K562 (cell line): ENCODE results near the gene LMOD1. TPM values are rescaled to one million over a fixed set of nuclear protein-coding genes. Genes with fewer than 3 reads are reported as not detected.

Source experiments
- BCOR ChIP-seq: fragments of 450-650 bp; IDR thresholded peaks from 2 replicates; pipeline ENCODE4 v1.6.1; 2016
- CXXC5 ChIP-seq: fragments of 250-450 bp; sonication (Bioruptor Pico); IDR thresholded peaks from 2 replicates; pipeline ENCODE4 v1.8.0; 2022; ENCODE audit warnings: inconsistent platforms, mild to moderate bottlenecking, moderate library complexity
- E2F3 ChIP-seq: fragments of 250-450 bp; sonication (Bioruptor Pico); IDR thresholded peaks from 2 replicates; pipeline ENCODE4 v1.4.0; 2020; ENCODE audit warnings: mild to moderate bottlenecking
- EP300 ChIP-seq: IDR thresholded peaks from 2 replicates; pipeline ENCODE4 v1.6.1; 2012; ENCODE audit warnings: low read length, improper control_type of control experiment
- ETV1 ChIP-seq: fragments of 450-650 bp; conservative IDR thresholded peaks from 2 replicates; pipeline ENCODE4 v1.6.1; 2016; ENCODE audit warnings: missing genetic modification characterization, control low read depth, low read depth, missing compliant biosample characterization
- GATA2 ChIP-seq: sonication (generic); formaldehyde crosslinking; IDR thresholded peaks from 2 replicates; pipeline ENCODE4 v1.4.0; 2020; ENCODE audit warnings: mild to moderate bottlenecking, missing genetic modification reagents
- JUN ChIP-seq, 2 experiments: sonication (generic) in 1 of 2; formaldehyde crosslinking in 1 of 2; IDR thresholded peaks; 2 replicates each; pipeline versions ENCODE4 v1.6.1 to v1.8.0; 2012 to 2022; ENCODE audit warnings: borderline replicate concordance in 2 of 2, mild to moderate bottlenecking in 2 of 2, improper control_type of control experiment in 1 of 2, low read depth in 1 of 2, low read length in 1 of 2, missing genetic modification reagents in 1 of 2
- KDM4B ChIP-seq, 2 experiments: fragments of 450-650 bp in 1 of 2; sonication (generic) in 1 of 2; IDR thresholded peaks; 2 replicates each; pipeline ENCODE4 v1.6.1; 2016 to 2017; ENCODE audit warnings: borderline replicate concordance in 2 of 2, antibody characterized with exemption in 1 of 2, low read depth in 1 of 2, mild to moderate bottlenecking in 1 of 2
- KLF13 ChIP-seq: fragments of 450-650 bp; IDR thresholded peaks from 2 replicates; pipeline ENCODE4 v1.6.1; 2016; ENCODE audit warnings: missing genetic modification characterization, low read depth, mild to moderate bottlenecking, missing compliant biosample characterization, moderate library complexity, borderline replicate concordance
- NR4A1 ChIP-seq, 2 experiments: fragments of 250-450 bp in 1 of 2; fragments of 450-650 bp in 1 of 2; sonication (Bioruptor Pico) in 1 of 2; IDR thresholded peaks; 2 replicates each; pipeline versions ENCODE4 v1.4.0 to v1.6.1; 2016 to 2020; ENCODE audit warnings: mild to moderate bottlenecking in 2 of 2, missing compliant biosample characterization in 1 of 2, missing genetic modification characterization in 1 of 2, moderate library complexity in 1 of 2
- RBFOX2 ChIP-seq: fragments of 200-400 bp; formaldehyde crosslinking; IDR thresholded peaks from 2 replicates; pipeline ENCODE4 v1.6.1; 2017; ENCODE audit warnings: low read depth, mild to moderate bottlenecking, low read length, moderate library complexity
- RBM25 ChIP-seq: fragments of 200-400 bp; formaldehyde crosslinking; IDR thresholded peaks from 2 replicates; pipeline ENCODE4 v1.6.1; 2018; ENCODE audit warnings: low read length, low read depth, moderate library complexity; ENCODE audit not compliant: severe bottlenecking
- SRF ChIP-seq, 2 experiments: fragments of 250-450, 450-650 bp in 1 of 2; sonication (Bioruptor Pico) in 1 of 2; sonication (generic) in 1 of 2; formaldehyde crosslinking; IDR thresholded peaks; 2 replicates each; pipeline versions ENCODE4 v1.5.0 to v1.5.1; 2020 to 2022; ENCODE audit warnings: mild to moderate bottlenecking in 1 of 2, missing genetic modification reagents in 1 of 2
- TBL1XR1 ChIP-seq, 2 experiments: IDR thresholded peaks; 2 replicates each; pipeline ENCODE4 v1.6.1; 2012; ENCODE audit warnings: improper control_type of control experiment in 2 of 2, low read length in 2 of 2, mild to moderate bottlenecking in 1 of 2
- ZHX1 ChIP-seq: fragments of 150-350 bp; conservative IDR thresholded peaks from 2 replicates; pipeline ENCODE4 v1.6.1; 2014; ENCODE audit warnings: low read length
- ZMIZ1 ChIP-seq, 2 experiments: fragments of 150-350 bp in 1 of 2; IDR thresholded peaks; 2 replicates each; pipeline ENCODE4 v1.6.1; 2012 to 2016; ENCODE audit warnings: low read depth in 2 of 2, low read length in 2 of 2, mild to moderate bottlenecking in 1 of 2, moderate library complexity in 1 of 2
- polyA plus RNA-seq, 8 experiments: library from polyadenylated mRNA; depleted of rRNA in 4 of 8; stranded (reverse) in 5 of 8; unstranded in 3 of 8; fragments of >200 nt; fragmentation: Nextera tagmentation in 2 of 8; fragmentation: Illumina TruSeq in 1 of 8; extraction: Ambion mirVana in 2 of 8; extraction: Trizol in 1 of 8; gene quantifications; 2 replicates each; pipeline versions ENCODE4 v1.2.1 to v1.2.3, GENCODE V29; 2011 to 2014; ENCODE audit warnings: inconsistent platforms in 1 of 8, missing spikeins in 1 of 8
- total RNA-seq, 7 experiments: library from RNA; depleted of rRNA in 6 of 7; stranded (reverse); fragments of >200 nt in 6 of 7; fragmentation: Illumina TruSeq in 2 of 7; extraction: Trizol in 2 of 7; gene quantifications; 2 replicates each; pipeline versions ENCODE4 v1.2.1 to v1.2.3, GENCODE V29; 2011 to 2021; ENCODE audit warnings: low replicate concordance in 1 of 7
- TF ChIP-seq, protein P1 (sequence below): fragments of 250-450 bp; sonication (Bioruptor Pico); IDR thresholded peaks from 2 replicates; pipeline ENCODE4 v1.4.0; 2020; ENCODE audit warnings: borderline replicate concordance

The LMOD1 gene
- total and polyA plus RNA-seq, 9 of the 15 experiments (the other 6 are each of a cell fraction or from before 2014, with no cell fraction given), result 0.03 to 0.54 (median 0.38) TPM; not detected in 1

DNA sequence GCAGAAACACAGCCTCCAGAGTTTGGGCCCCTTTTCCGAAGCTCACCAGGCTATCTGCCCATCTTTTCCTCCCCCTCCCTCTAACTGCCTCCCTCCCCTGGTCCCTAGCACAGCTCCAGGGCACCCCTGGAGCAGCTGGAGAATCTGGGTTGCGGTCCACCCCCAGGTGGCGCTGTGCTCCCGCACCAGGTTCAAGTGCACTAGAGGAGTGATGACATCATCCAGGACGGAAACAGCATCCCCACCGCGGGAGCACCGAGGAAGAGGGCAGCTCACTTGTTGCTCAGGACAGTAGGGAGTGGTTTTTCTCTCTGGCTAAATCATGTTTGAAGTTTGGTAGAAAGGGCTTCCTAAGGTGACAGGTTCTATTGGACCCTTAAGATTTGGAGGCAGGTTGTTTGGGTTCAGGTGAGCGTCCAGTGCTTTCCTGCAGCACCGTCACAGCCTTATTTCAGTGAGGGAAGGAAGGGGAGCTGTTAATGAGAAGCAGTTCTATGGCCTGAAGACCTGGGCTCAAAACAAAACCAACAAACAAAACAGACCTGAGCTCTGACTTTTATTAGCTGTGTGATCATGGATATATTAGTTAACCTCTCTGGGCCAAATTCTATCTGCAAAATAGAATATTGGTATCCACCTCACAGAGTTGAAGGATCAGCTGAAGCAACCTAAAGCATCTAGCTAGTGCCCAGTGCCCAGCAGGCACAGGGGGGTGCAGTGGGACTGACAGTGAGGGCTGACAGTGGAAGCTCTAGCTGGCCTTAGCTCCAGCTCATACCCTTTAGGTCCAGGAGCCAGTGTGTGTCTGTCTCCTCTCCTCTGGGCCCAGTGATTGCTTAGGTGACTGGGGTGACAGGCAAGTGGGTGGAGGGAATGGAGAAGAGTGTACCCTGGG lies 50.2 kb downstream of the LMOD1 start (continued):
- TF ChIP-seq ZMIZ1 (IDR thresholded peaks at IDR 0.05; ENCODE audit: low read depth in 2 of 2, low read length in 2 of 2) (0 out of 4 replicates have a peak, but pooled peaks of 1 of the 2 experiments have one; percentile 53), SRF (CRISPR knock-in tag; IDR thresholded peaks at IDR 0.05) (peak in 1 of 2 experiments; percentile 67; a peak in 1 of 4 replicates), GATA2 (CRISPR knock-in tag) (peak; percentile 84), KLF13 (tag) (no peak), CXXC5 (peak; percentile 71), BCOR (peak; percentile 75), E2F3 (0 out of 2 replicates have a peak, but pooled peaks have one; percentile 39), EP300 (peak; percentile 53), ZHX1 (no peak), RBM25 (peak; percentile 58), RBFOX2 (peak; percentile 30; the same call in 1 of the 2 replicates), TBL1XR1 (IDR thresholded peaks at IDR 0.05; ENCODE audit: low read length in 2 of 2) (peak in 1 of 2 experiments; percentile 46; a peak in 1 of 4 replicates), JUN (IDR thresholded peaks at IDR 0.05; ENCODE audit: borderline replicate concordance, low read depth, low read length) (peak; percentile 100), JUN (CRISPR knock-in tag; IDR thresholded peaks at IDR 0.05; ENCODE audit: borderline replicate concordance) (peak; percentile 99), ETV1 (tag) (peak; percentile 91), KDM4B (IDR thresholded peaks at IDR 0.05; ENCODE audit: borderline replicate concordance in 2 of 2, low read depth in 1 of 2) (peak in 1 of 2 experiments; percentile 76; a peak in 1 of 4 replicates), NR4A1 (CRISPR knock-in tag; IDR thresholded peaks at IDR 0.05) (0 out of 2 replicates have a peak, but pooled peaks have one; percentile 24), NR4A1 (tag; IDR thresholded peaks at IDR 0.05) (no peak)
- TF ChIP-seq, protein P1, sequence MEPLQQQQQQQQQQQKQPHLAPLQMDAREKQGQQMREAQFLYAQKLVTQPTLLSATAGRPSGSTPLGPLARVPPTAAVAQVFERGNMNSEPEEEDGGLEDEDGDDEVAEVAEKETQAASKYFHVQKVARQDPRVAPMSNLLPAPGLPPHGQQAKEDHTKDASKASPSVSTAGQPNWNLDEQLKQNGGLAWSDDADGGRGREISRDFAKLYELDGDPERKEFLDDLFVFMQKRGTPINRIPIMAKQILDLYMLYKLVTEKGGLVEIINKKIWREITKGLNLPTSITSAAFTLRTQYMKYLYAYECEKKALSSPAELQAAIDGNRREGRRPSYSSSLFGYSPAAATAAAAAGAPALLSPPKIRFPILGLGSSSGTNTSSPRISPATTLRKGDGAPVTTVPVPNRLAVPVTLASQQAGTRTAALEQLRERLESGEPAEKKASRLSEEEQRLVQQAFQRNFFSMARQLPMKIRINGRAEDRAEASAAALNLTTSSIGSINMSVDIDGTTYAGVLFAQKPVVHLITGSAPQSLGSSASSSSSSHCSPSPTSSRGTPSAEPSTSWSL (CRISPR knock-in tag), result peak; percentile 36; the same call in 1 of the 2 replicates
